Panc1 (cell line): ENCODE measurements around the gene OST4. TPM values are rescaled to one million over a fixed set of nuclear protein-coding genes. Genes with fewer than 3 reads are reported as not detected.

ENCODE experiments used
- ATAC-seq: fragments of 200-7000 bp; cut with Tn5 transposase; 2 replicates; pipeline ENCODE4 v1.9.1; 2020; ENCODE audit warnings: mild to moderate bottlenecking, moderate library complexity
- BruUV-seq: library from RNA; stranded (reverse); fragments of 400-500 nt; replicated peaks from 2 replicates; lab custom pipeline; 2021; lab: Mats Ljungman, UMichigan
- CTCF ChIA-PET: fragments of 300-600 bp; sonication (Branson Sonifier 250); formaldehyde crosslinking; loops from one replicate; lab custom pipeline; 2022; ENCODE audit warnings: antibody characterized with exemption; lab: Charles Lee
- POLR2A ChIA-PET: fragments of 300-600 bp; sonication (Branson Sonifier 250); formaldehyde crosslinking; loops from one replicate; lab custom pipeline; 2022; ENCODE audit warnings: antibody characterized with exemption; lab: Charles Lee
- DNase-seq: peaks from one replicate; pipeline ENCODE4 v3.0.0-alpha.2; 2010; ENCODE audit warnings: low read depth, low spot score
- H3K27ac ChIP-seq: 2 replicates; pipeline ENCODE4 v1.5.1; 2011; ENCODE audit warnings: mild to moderate bottlenecking, low read length, inconsistent platforms
- H3K27me3 ChIP-seq: fragments of 200-500 bp; sonication (Bioruptor generic); 2 replicates; pipeline ENCODE4 v1.6.0; 2014; ENCODE audit warnings: low read length, inconsistent platforms; ENCODE audit not compliant: control insufficient read depth, insufficient read depth
- H3K36me3 ChIP-seq: fragments of 200-500 bp; sonication (Bioruptor generic); 2 replicates; pipeline ENCODE4 v1.5.1; 2014; ENCODE audit warnings: inconsistent platforms, mild to moderate bottlenecking, low read length, moderate library complexity; ENCODE audit not compliant: control insufficient read depth, insufficient read depth
- H3K4me1 ChIP-seq: 2 replicates; pipeline ENCODE4 v1.5.1; 2011; ENCODE audit warnings: inconsistent platforms, mild to moderate bottlenecking, low read length, moderate library complexity; ENCODE audit not compliant: control insufficient read depth, insufficient read depth
- H3K4me3 ChIP-seq, 2 experiments: 2 replicates each; pipeline ENCODE4 v1.5.1; 2011 to 2012; ENCODE audit warnings: low read depth in 2 of 2, low read length in 2 of 2, mild to moderate bottlenecking in 2 of 2, inconsistent platforms in 1 of 2, moderate library complexity in 1 of 2
- H3K9me3 ChIP-seq: fragments of 200-500 bp; sonication (Bioruptor generic); 2 replicates; pipeline ENCODE4 v1.5.1; 2014; ENCODE audit warnings: low read depth, mild to moderate bottlenecking, inconsistent platforms, low read length, moderate library complexity; ENCODE audit not compliant: control insufficient read depth, insufficient read depth
- CTCF ChIP-seq: fragments of 450-650 bp; IDR thresholded peaks from 2 replicates; pipeline ENCODE4 v1.5.1; 2017; ENCODE audit warnings: mild to moderate bottlenecking
- POLR2AphosphoS5 ChIP-seq: IDR thresholded peaks from 2 replicates; pipeline ENCODE4 v1.6.1; 2012; ENCODE audit warnings: mild to moderate bottlenecking, low read depth, low read length, moderate library complexity
- REST ChIP-seq, 2 experiments: IDR thresholded peaks; 2 replicates each; pipeline ENCODE4 v1.6.1; 2011 to 2012; ENCODE audit warnings: low read depth in 2 of 2, control low read depth in 1 of 2, low read length in 1 of 2, mild to moderate bottlenecking in 1 of 2, moderate library complexity in 1 of 2; ENCODE audit not compliant: insufficient read depth in 1 of 2
- SIN3A ChIP-seq: IDR thresholded peaks from 2 replicates; pipeline ENCODE4 v1.6.1; 2012; ENCODE audit warnings: low read depth, mild to moderate bottlenecking, low read length, moderate library complexity, borderline replicate concordance; ENCODE audit not compliant: insufficient read depth
- TCF7L2 ChIP-seq: IDR thresholded peaks from 2 replicates; pipeline ENCODE4 v1.6.1; 2011; ENCODE audit warnings: mild to moderate bottlenecking, low read depth, low read length, inconsistent platforms
- in situ Hi-C: cut with HindIII; loops from 2 replicates; pipeline ENCODE4 v1.10.0; 2016; ENCODE audit warnings: low sequenced_read_pairs, low pct_unique_long_range_greater_than_20kb
- intact Hi-C: fragments of 100-400 bp; cut with micrococcal nuclease; formaldehyde crosslinking; loops from one replicate; pipeline ENCODE4 v1.10.0; 2022; ENCODE audit not compliant: unreplicated experiment
- total RNA-seq: library from RNA; stranded (reverse); gene quantifications from one replicate; pipeline ENCODE4 v1.2.1, GENCODE V29; 2021; ENCODE audit not compliant: unreplicated experiment

Gene OST4
- total RNA-seq, 1 experiment from 2014 or later = 219 TPM

GRCh38 chr2:27083410-27084296 lies 12.2 kb upstream of the OST4 start:
- DNase-seq (no peak), ATAC-seq (no peak)
- Histone ChIP-seq H3K4me1 (peaks cover 7% of the 10 kb centered on the region), H3K27ac (no peak overlapping the region), H3K36me3 (no peaks in the 10 kb centered on the region), H3K9me3 (no peaks in the 10 kb centered on the region), H3K4me3 (no peak overlapping the region), H3K27me3 (no peaks in the 10 kb centered on the region)
- in situ Hi-C loops (no loop called here), intact Hi-C loops (loop anchor here (10.0 kb wide), 1 partner anchor 119 kb away; no protein-coding TSS in a partner anchor)
- CTCF ChIA-PET = no interaction called here
- POLR2A ChIA-PET = no interaction called here
- no TSS peak for BruUV-seq
- TF ChIP-seq TCF7L2 = no peak
- TF ChIP-seq SIN3A = no peak
- no peak for TF ChIP-seq CTCF
- TF ChIP-seq POLR2AphosphoS5 = no peak
- TF ChIP-seq REST (IDR thresholded peaks at IDR 0.05; ENCODE audit: insufficient read depth in 1 of 2, low read depth in 2 of 2, low read length in 1 of 2) = no peak

GRCh38 chr2:27082773-27083409 lies 11.4 kb upstream of the OST4 start:
- H3K27me3 ChIP-seq = no peaks in the 10 kb centered on the region
- no peak overlapping the region for H3K4me3 ChIP-seq
- no TSS peak for BruUV-seq
- intact Hi-C loops = loop anchor here (10.0 kb wide), 1 partner anchor 118 kb away; no protein-coding TSS in a partner anchor
- H3K4me1 ChIP-seq = peaks cover 7% of the 10 kb centered on the region
- ChIA-PET CTCF (no interaction called here), POLR2A (no interaction called here)
- DNase-seq (no peak), ATAC-seq (no peak)
- in situ Hi-C loops = no loop called here
- H3K27ac ChIP-seq = no peak overlapping the region
- no peaks in the 10 kb centered on the region for H3K9me3 ChIP-seq
- no peak for TF ChIP-seq REST (IDR thresholded peaks at IDR 0.05; ENCODE audit: insufficient read depth in 1 of 2, low read depth in 2 of 2, low read length in 1 of 2)
- TF ChIP-seq POLR2AphosphoS5 = no peak
- no peak for TF ChIP-seq CTCF
- TF ChIP-seq SIN3A = no peak
- no peak for TF ChIP-seq TCF7L2
- H3K36me3 ChIP-seq = no peaks in the 10 kb centered on the region
